Neural crest cell (in vitro differentiated cells): Measurements from ENCODE around the gene FHOD3. TPM values are rescaled to one million over a fixed set of nuclear protein-coding genes. Genes with fewer than 3 reads are reported as not detected.

Source experiments
- DNase-seq: peaks from one replicate; pipeline ENCODE4 v3.0.0; 2021; ENCODE audit warnings: low read depth, mixed read lengths, low spot score
- H3K27ac Mint-ChIP-seq: one replicate; pipeline ENCODE4 v1.8.0; 2021; ENCODE audit warnings: mild to moderate bottlenecking, mixed read lengths; ENCODE audit not compliant: unreplicated experiment
- H3K27me3 Mint-ChIP-seq: 2 replicates; pipeline ENCODE4 v1.8.0; 2021; ENCODE audit warnings: low read depth, mild to moderate bottlenecking, mixed read lengths
- H3K36me3 Mint-ChIP-seq: 2 replicates; pipeline ENCODE4 v1.8.0; 2021; ENCODE audit warnings: low read depth, mild to moderate bottlenecking, mixed read lengths
- H3K4me1 Mint-ChIP-seq: 2 replicates; pipeline ENCODE4 v1.8.0; 2021; ENCODE audit warnings: mixed read lengths
- H3K4me3 Mint-ChIP-seq: one replicate; pipeline ENCODE4 v1.8.0; 2021; ENCODE audit warnings: mild to moderate bottlenecking, mixed read lengths
- H3K9me3 Mint-ChIP-seq: 2 replicates; pipeline ENCODE4 v1.8.0; 2021; ENCODE audit warnings: mixed read lengths
- CTCF ChIP-seq: fragments of 200-600 bp; sonication (generic); conservative IDR thresholded peaks from 2 replicates; pipeline ENCODE4 v1.5.0; 2021; ENCODE audit warnings: antibody characterized with exemption, mild to moderate bottlenecking
- total RNA-seq: library from RNA; stranded (reverse); gene quantifications from 2 replicates; pipeline ENCODE4 v1.2.1, GENCODE V29; 2021

The FHOD3 gene
- total RNA-seq, 1 donor from 2014 or later = 28.6 TPM

GRCh38 chr18:36672437-36673344 lies 375.2 kb downstream of the FHOD3 start:
- Mint-ChIP-seq H3K4me1 (no peaks in the 10 kb centered on the region), H3K36me3 (peaks cover 14% of the 10 kb centered on the region), H3K4me3 (no peak overlapping the region), H3K27ac (no peak overlapping the region), H3K9me3 (peaks cover 8% of the 10 kb centered on the region), H3K27me3 (no peaks in the 10 kb centered on the region)
- TF ChIP-seq CTCF = no peak
- no peak for DNase-seq

- Mint-ChIP-seq H3K36me3 (peaks cover 14% of the 10 kb centered on the region), H3K4me3 (no peak overlapping the region)
- DNase-seq = no peak
Observed at GRCh38 chr18:36673452-36673851, 375.9 kb downstream of the FHOD3 start.

GRCh38 chr18:36675076-36675475 lies 377.6 kb downstream of the FHOD3 start:
- no peak for TF ChIP-seq CTCF
- Mint-ChIP-seq H3K4me3 (no peak overlapping the region), H3K9me3 (peaks cover 8% of the 10 kb centered on the region), H3K27me3 (no peaks in the 10 kb centered on the region), H3K36me3 (peaks cover 17% of the 10 kb centered on the region), H3K4me1 (no peaks in the 10 kb centered on the region), H3K27ac (no peak overlapping the region)
- no peak for DNase-seq

More at GRCh38 chr18:36673452-36673851, 375.9 kb downstream of the FHOD3 start:
- H3K27me3 Mint-ChIP-seq = no peaks in the 10 kb centered on the region
- H3K9me3 Mint-ChIP-seq = peaks cover 8% of the 10 kb centered on the region
- no peak overlapping the region for H3K27ac Mint-ChIP-seq
- no peak for TF ChIP-seq CTCF
- no peaks in the 10 kb centered on the region for H3K4me1 Mint-ChIP-seq

- H3K36me3 Mint-ChIP-seq = peaks cover 17% of the 10 kb centered on the region
- no peak overlapping the region for H3K27ac Mint-ChIP-seq
- H3K4me1 Mint-ChIP-seq = no peaks in the 10 kb centered on the region
- H3K4me3 Mint-ChIP-seq = no peak overlapping the region
- no peak for DNase-seq
- H3K27me3 Mint-ChIP-seq = no peaks in the 10 kb centered on the region
- H3K9me3 Mint-ChIP-seq = peaks cover 8% of the 10 kb centered on the region
- TF ChIP-seq CTCF = no peak
Observed at GRCh38 chr18:36675542-36675941, 378.0 kb downstream of the FHOD3 start.

GRCh38 chr18:36676629-36677028 lies 379.1 kb downstream of the FHOD3 start:
- DNase-seq = no peak
- H3K9me3 Mint-ChIP-seq = peaks cover 8% of the 10 kb centered on the region
- H3K4me1 Mint-ChIP-seq = no peaks in the 10 kb centered on the region
- no peak for TF ChIP-seq CTCF
- H3K27me3 Mint-ChIP-seq = no peaks in the 10 kb centered on the region
- H3K4me3 Mint-ChIP-seq = no peak overlapping the region
- no peak overlapping the region for H3K27ac Mint-ChIP-seq
- H3K36me3 Mint-ChIP-seq = peaks cover 17% of the 10 kb centered on the region
